Measurements from ENCODE around the gene FLNC. TPM values are rescaled to one million over a fixed set of nuclear protein-coding genes. Genes with fewer than 3 reads are reported as not detected.

FLNC gene
- total RNA-seq, 4 donors from 2014 or later: 5.7 to 12.6 (median 9.3) TPM

GRCh38 chr7:128815289-128815942 is 14.8 kb upstream of the FLNC start:
- no peaks in the 10 kb centered on the region for H3K27me3 ChIP-seq
- 86 to 91% methylated on average over 7 of the region's 7 CpGs for WGBS, 2 donors
- TF ChIP-seq POLR2A (IDR thresholded peaks at IDR 0.05): no peak
- TF ChIP-seq CTCF (IDR thresholded peaks at IDR 0.05): no peak
- H3K4me1 ChIP-seq: no peaks in the 10 kb centered on the region
- no peaks in the 10 kb centered on the region for H3K9me3 ChIP-seq
- no peak overlapping the region for H3K4me3 ChIP-seq (replicated peaks in 1 of 3)
- no peak for DNase-seq
- H3K36me3 ChIP-seq: no peaks in the 10 kb centered on the region
- H3K27ac ChIP-seq: no peak overlapping the region
- intact Hi-C loops (cut with DNase I): no loop called here

GRCh38 chr7:128818694-128819093 is 11.5 kb upstream of the FLNC start:
- no peak overlapping the region for H3K27ac ChIP-seq
- 74 to 80% methylated on average over 3 of the region's 3 CpGs for WGBS, 2 donors
- intact Hi-C loops (cut with DNase I): no loop called here
- no peaks in the 10 kb centered on the region for H3K4me1 ChIP-seq
- no peak overlapping the region for H3K4me3 ChIP-seq (replicated peaks in 1 of 3)
- no peaks in the 10 kb centered on the region for H3K9me3 ChIP-seq
- no peaks in the 10 kb centered on the region for H3K36me3 ChIP-seq
- TF ChIP-seq CTCF (IDR thresholded peaks at IDR 0.05) (no peak), POLR2A (IDR thresholded peaks at IDR 0.05) (no peak)
- no peak for DNase-seq
- H3K27me3 ChIP-seq: no peaks in the 10 kb centered on the region

- DNase-seq: no peak
- no peaks in the 10 kb centered on the region for H3K27me3 ChIP-seq
- no peaks in the 10 kb centered on the region for H3K9me3 ChIP-seq
- TF ChIP-seq CTCF (IDR thresholded peaks at IDR 0.05): no peak
- TF ChIP-seq POLR2A (IDR thresholded peaks at IDR 0.05): no peak
- H3K36me3 ChIP-seq: no peaks in the 10 kb centered on the region
- no peaks in the 10 kb centered on the region for H3K4me1 ChIP-seq
- no peak overlapping the region for H3K27ac ChIP-seq
- intact Hi-C loops (cut with DNase I): no loop called here
- WGBS, 2 donors: 89 to 100% methylated on average over 1 to 4 of the region's 4 CpGs
- H3K4me3 ChIP-seq (replicated peaks in 1 of 3): no peak overlapping the region
Measured at GRCh38 chr7:128821724-128822123, 8.5 kb upstream of the FLNC start.

- DNase-seq: no peak
- TF ChIP-seq CTCF (IDR thresholded peaks at IDR 0.05): no peak
- no peak for TF ChIP-seq POLR2A (IDR thresholded peaks at IDR 0.05)
- Histone ChIP-seq H3K27me3 (no peaks in the 10 kb centered on the region), H3K36me3 (no peaks in the 10 kb centered on the region), H3K4me3 (replicated peaks in 1 of 3) (no peak overlapping the region), H3K9me3 (no peaks in the 10 kb centered on the region), H3K27ac (no peak overlapping the region), H3K4me1 (peaks cover 0 to 19% of the 10 kb centered on the region in 2 donors)
- 85 to 86% methylated on average over 2 to 4 of the region's 4 CpGs for WGBS, 2 donors
- intact Hi-C loops (cut with DNase I): no loop called here
Measured at GRCh38 chr7:128826512-128826911, 3.7 kb upstream of the FLNC start.

- DNase-seq: no peak
- TF ChIP-seq POLR2A (IDR thresholded peaks at IDR 0.05) (no peak), CTCF (IDR thresholded peaks at IDR 0.05) (no peak)
- Histone ChIP-seq H3K27me3 (no peaks in the 10 kb centered on the region), H3K9me3 (no peaks in the 10 kb centered on the region), H3K4me3 (replicated peaks in 1 of 3) (no peak overlapping the region), H3K27ac (no peak overlapping the region), H3K4me1 (peaks cover 0 to 23% of the 10 kb centered on the region in 2 donors), H3K36me3 (no peaks in the 10 kb centered on the region)
- 81 to 94% methylated on average over 1 of the region's 1 CpG for WGBS, 2 donors
- intact Hi-C loops (cut with DNase I): no loop called here
Measured at GRCh38 chr7:128826916-128827247, 3.3 kb upstream of the FLNC start.
